Spleen (tissue), 11 donors: Measurements from ENCODE around the gene MAPK13. TPM values are rescaled to one million over a fixed set of nuclear protein-coding genes. Genes with fewer than 3 reads are reported as not detected.

Experiments used
- DNase-seq: peaks from one replicate; pipeline ENCODE4 v3.0.0-alpha.2; 2020
- H3K27ac ChIP-seq, 8 donors: fragments of 200-600 bp; sonication (generic) in 7 of 8; 1 replicate in 4 of 8; 2 replicates in 4 of 8; pipeline versions ENCODE4 v1.5.0 to v1.8.0; 2016 to 2021; ENCODE audit warnings: inconsistent platforms in 4 of 8, mild to moderate bottlenecking in 4 of 8, moderate library complexity in 1 of 8
- H3K27me3 ChIP-seq, 7 donors: fragments of 200-600 bp; sonication (generic) in 6 of 7; replicated peaks in 1 of 7; 1 replicate in 4 of 7; 2 replicates in 3 of 7; pipeline versions ENCODE4 v1.5.0 to v1.8.0; 2016 to 2021; ENCODE audit warnings: inconsistent platforms in 3 of 7, mild to moderate bottlenecking in 1 of 7
- H3K36me3 ChIP-seq, 6 donors: fragments of 200-600 bp; sonication (generic) in 5 of 6; 1 replicate in 4 of 6; 2 replicates in 2 of 6; pipeline versions ENCODE4 v1.5.0 to v1.8.0; 2016 to 2021; ENCODE audit warnings: inconsistent platforms in 2 of 6
- H3K4me1 ChIP-seq, 6 donors: fragments of 200-600 bp; sonication (generic) in 5 of 6; 1 replicate in 3 of 6; 2 replicates in 3 of 6; pipeline versions ENCODE4 v1.5.0 to v1.8.0; 2016 to 2021; ENCODE audit warnings: inconsistent platforms in 3 of 6
- H3K4me3 ChIP-seq, 8 donors: fragments of 200-600 bp; sonication (generic) in 7 of 8; 1 replicate in 4 of 8; 2 replicates in 4 of 8; pipeline versions ENCODE4 v1.5.0 to v1.8.0; 2016 to 2021; ENCODE audit warnings: inconsistent platforms in 4 of 8, mild to moderate bottlenecking in 4 of 8, moderate library complexity in 2 of 8
- H3K9me3 ChIP-seq, 8 donors: fragments of 200-600 bp; sonication (generic) in 7 of 8; 1 replicate in 4 of 8; 2 replicates in 4 of 8; pipeline versions ENCODE4 v1.5.0 to v1.8.0; 2016 to 2021; ENCODE audit warnings: inconsistent platforms in 4 of 8
- POLR2A ChIP-seq, 3 donors: fragments of 450-650 bp; IDR thresholded peaks; one replicate each; pipeline ENCODE4 v1.5.1; 2017; ENCODE audit warnings: antibody characterized with exemption in 3 of 3, mild to moderate bottlenecking in 1 of 3
- POLR2AphosphoS5 ChIP-seq, 3 donors: sonication (generic); formaldehyde crosslinking; IDR thresholded peaks; one replicate each; pipeline ENCODE4 v1.5.1; 2017; ENCODE audit warnings: antibody characterized with exemption in 3 of 3
- WGBS, 5 donors: extraction: QIAGEN DNeasy Blood & Tissue Kit in 3 of 5; methylation state at CpG; one replicate each; pipeline versions ENCODE4 v1.1.5 to v1.1.7; 2013 to 2018; 5-methylcytosine and 5-hydroxymethylcytosine counted together
- intact Hi-C: fragments of 100-400 bp; cut with DNase I; formaldehyde crosslinking; loops from one replicate; pipeline ENCODE4 v1.15.0; 2023; ENCODE audit warnings: low total_unique reads
- polyA plus RNA-seq, 3 donors: library from polyadenylated mRNA; stranded (reverse); fragments of 200-250 nt; gene quantifications; one replicate each; pipeline ENCODE4 v1.2.1, GENCODE V29; 2013
- total RNA-seq, 7 donors: library from RNA; depleted of rRNA in 3 of 7; stranded (reverse); fragments of >200 nt in 3 of 7; fragmentation: NEBNext Ultra II Directional in 4 of 7; extraction: Animal tissue kit (Norgen Biotek cat#: 25700) in 4 of 7; gene quantifications; one replicate each; pipeline versions ENCODE4 v1.1.0 to v1.2.1, GENCODE V29; 2016 to 2021
- TF ChIP-seq, protein P1 (sequence below), 11 experiments: fragments of 200-600 bp in 7 of 11; fragments of 450-650 bp in 4 of 11; sonication (generic) in 4 of 11; IDR thresholded peaks in 8 of 11; conservative IDR thresholded peaks in 3 of 11; 1 replicate in 7 of 11; 2 replicates in 4 of 11; pipeline versions ENCODE4 v1.4.0 to v1.8.0; 2016 to 2021; ENCODE audit warnings: antibody characterized with exemption in 11 of 11, inconsistent platforms in 4 of 11, mild to moderate bottlenecking in 1 of 11
- donor health status: healthy with polysubstance abuse.
- donor health status: DM: no; HTN: no; CAD: no; lungs with moderate emphysema.
- donor health status: DM: no; HTN: no; CAD: no.
- donor health status: Bipolar disorder and iron deficiency.
- donor health status: healthy.
- donor health status: DM: no; HTN: no; CAD: no.
- donor health status: DM: yes; HTN: yes; CAD: no.

Gene MAPK13
- total and polyA plus RNA-seq, 10 donors: 6.2 to 30.0 (median 17.7) TPM

- Histone ChIP-seq H3K27me3 (no peaks in the 10 kb centered on the region), H3K9me3 (peaks cover 0 to 13% (median 9%) of the 10 kb centered on the region in 8 donors), H3K4me1 (peaks cover 0 to 32% (median 9%) of the 10 kb centered on the region in 6 donors), H3K36me3 (no peaks in the 10 kb centered on the region), H3K4me3 (no peak overlapping the region), H3K27ac (peak overlapping the region in 3 of 8 donors; percentile 16 to 37 (median 27))
- intact Hi-C loops: no loop called here
- no peak for TF ChIP-seq POLR2AphosphoS5 (IDR thresholded peaks at IDR 0.05)
- no peak for TF ChIP-seq POLR2A (IDR thresholded peaks at IDR 0.05)
- TF ChIP-seq, protein P1, sequence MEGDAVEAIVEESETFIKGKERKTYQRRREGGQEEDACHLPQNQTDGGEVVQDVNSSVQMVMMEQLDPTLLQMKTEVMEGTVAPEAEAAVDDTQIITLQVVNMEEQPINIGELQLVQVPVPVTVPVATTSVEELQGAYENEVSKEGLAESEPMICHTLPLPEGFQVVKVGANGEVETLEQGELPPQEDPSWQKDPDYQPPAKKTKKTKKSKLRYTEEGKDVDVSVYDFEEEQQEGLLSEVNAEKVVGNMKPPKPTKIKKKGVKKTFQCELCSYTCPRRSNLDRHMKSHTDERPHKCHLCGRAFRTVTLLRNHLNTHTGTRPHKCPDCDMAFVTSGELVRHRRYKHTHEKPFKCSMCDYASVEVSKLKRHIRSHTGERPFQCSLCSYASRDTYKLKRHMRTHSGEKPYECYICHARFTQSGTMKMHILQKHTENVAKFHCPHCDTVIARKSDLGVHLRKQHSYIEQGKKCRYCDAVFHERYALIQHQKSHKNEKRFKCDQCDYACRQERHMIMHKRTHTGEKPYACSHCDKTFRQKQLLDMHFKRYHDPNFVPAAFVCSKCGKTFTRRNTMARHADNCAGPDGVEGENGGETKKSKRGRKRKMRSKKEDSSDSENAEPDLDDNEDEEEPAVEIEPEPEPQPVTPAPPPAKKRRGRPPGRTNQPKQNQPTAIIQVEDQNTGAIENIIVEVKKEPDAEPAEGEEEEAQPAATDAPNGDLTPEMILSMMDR (IDR thresholded peaks at IDR 0.05 in 8 of 11, conservative IDR thresholded peaks at IDR 0.05 in 3 of 11): no peak
- no peak for DNase-seq
These were observed 19.2 kb downstream of the MAPK13 start for GRCh38 chr6:36149476-36149875.

- H3K36me3 ChIP-seq: no peaks in the 10 kb centered on the region
These were observed 20.0 kb downstream of the MAPK13 start for GRCh38 chr6:36150283-36150682.

DNA sequence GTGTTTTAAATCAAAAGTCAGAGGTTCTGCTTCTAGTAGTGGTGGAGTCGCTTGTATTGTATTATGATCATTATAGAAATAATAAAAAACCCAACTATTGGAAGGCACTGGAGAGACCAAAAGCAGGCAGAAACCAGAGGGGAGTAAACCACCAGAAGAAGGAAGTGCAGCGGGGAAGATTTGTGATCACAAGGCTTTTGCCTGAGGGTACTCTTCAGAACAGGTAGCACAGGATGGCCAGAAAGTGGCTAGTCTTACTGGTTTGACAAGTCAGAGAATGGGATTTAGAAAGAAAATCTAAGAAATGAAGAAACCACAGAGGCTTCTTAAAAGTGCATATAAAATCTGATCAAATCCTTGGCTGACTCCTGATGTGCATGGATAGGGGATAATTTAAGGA is 24.0 kb downstream of the MAPK13 start:
- Histone ChIP-seq H3K4me3 (no peak overlapping the region), H3K27ac (no peak overlapping the region), H3K9me3 (peaks cover 0 to 18% (median 13%) of the 10 kb centered on the region in 8 donors), H3K27me3 (no peaks in the 10 kb centered on the region), H3K36me3 (peaks cover 0 to 5% (median 0%) of the 10 kb centered on the region in 6 donors), H3K4me1 (peaks cover 0 to 10% (median 0%) of the 10 kb centered on the region in 6 donors)
- intact Hi-C loops: no loop called here
- 86 to 95% (median 92%) methylated on average over 2 of the region's 2 CpGs for WGBS, 5 donors
- DNase-seq: no peak
- TF ChIP-seq POLR2A (IDR thresholded peaks at IDR 0.05) (no peak), POLR2AphosphoS5 (IDR thresholded peaks at IDR 0.05) (no peak)
- TF ChIP-seq, protein P1 (IDR thresholded peaks at IDR 0.05 in 8 of 11, conservative IDR thresholded peaks at IDR 0.05 in 3 of 11): no peak

More at GRCh38 chr6:36150283-36150682, 20.0 kb downstream of the MAPK13 start:
- WGBS, 5 donors: 50 to 67% (median 54%) methylated on average over 3 of the region's 3 CpGs
- intact Hi-C loops: no loop called here
- Histone ChIP-seq H3K9me3 (peaks cover 0 to 14% (median 9%) of the 10 kb centered on the region in 8 donors), H3K4me1 (peaks cover 0 to 32% (median 9%) of the 10 kb centered on the region in 6 donors), H3K27me3 (no peaks in the 10 kb centered on the region), H3K4me3 (no peak overlapping the region), H3K27ac (peak overlapping the region in 5 of 8 donors; percentile 10 to 37 (median 29))
- DNase-seq: no peak
- TF ChIP-seq, protein P1 (IDR thresholded peaks at IDR 0.05 in 8 of 11, conservative IDR thresholded peaks at IDR 0.05 in 3 of 11): no peak
- TF ChIP-seq POLR2AphosphoS5 (IDR thresholded peaks at IDR 0.05) (no peak), POLR2A (IDR thresholded peaks at IDR 0.05) (no peak)

DNA sequence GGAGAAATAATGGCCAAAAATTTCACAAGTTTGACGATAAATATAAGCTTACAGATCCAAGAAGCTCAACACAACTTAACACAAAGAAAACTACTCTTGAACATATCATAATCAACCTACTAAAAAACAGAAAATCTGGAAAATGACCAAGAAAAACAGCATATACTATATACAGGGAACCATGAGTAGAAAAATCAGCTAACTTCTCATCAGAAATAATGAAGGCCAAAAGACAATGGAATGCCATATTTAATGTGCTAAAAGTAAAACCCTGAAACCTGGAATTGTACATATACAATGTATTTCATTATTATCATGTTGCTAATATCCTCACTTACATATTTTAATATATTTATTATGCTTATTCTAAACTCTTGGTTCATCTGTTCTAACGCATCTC is 25.3 kb downstream of the MAPK13 start:
- TF ChIP-seq POLR2A (IDR thresholded peaks at IDR 0.05) (no peak), POLR2AphosphoS5 (IDR thresholded peaks at IDR 0.05) (no peak)
- TF ChIP-seq, protein P1 (IDR thresholded peaks at IDR 0.05 in 8 of 11, conservative IDR thresholded peaks at IDR 0.05 in 3 of 11): no peak
- intact Hi-C loops: no loop called here
- Histone ChIP-seq H3K27ac (no peak overlapping the region), H3K4me1 (no peaks in the 10 kb centered on the region), H3K36me3 (peaks cover 0 to 7% (median 2%) of the 10 kb centered on the region in 6 donors), H3K27me3 (no peaks in the 10 kb centered on the region), H3K4me3 (no peak overlapping the region), H3K9me3 (peaks cover 0 to 24% (median 20%) of the 10 kb centered on the region in 8 donors)
- WGBS, 5 donors: 95 to 99% (median 97%) methylated on average over 2 of the region's 2 CpGs
- DNase-seq: no peak
